ENCODE data around the gene C10orf120.

C10orf120 gene

DNA sequence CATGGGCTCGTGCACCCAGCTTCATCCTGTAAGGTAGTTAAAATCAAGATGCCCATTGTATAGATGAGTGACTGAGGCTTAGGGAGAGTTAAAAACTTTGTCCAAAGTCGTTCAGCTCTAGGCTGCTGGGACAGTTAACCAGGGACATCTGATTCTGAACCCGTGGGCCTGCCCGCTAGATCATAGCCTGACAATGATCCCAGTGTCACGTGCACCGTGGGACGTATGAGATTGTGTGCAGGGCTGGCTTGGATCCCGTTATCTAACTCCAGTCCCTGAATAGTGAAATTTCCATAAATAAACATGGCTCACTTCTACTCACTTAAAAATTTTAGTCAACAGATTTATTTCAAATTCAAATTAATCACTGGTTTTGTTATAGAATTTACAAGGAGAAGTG, 24.9 kb downstream of the C10orf120 start:
- H3K4me3 ChIP-seq (ENCODE audit: low read depth, low read length), result no peak overlapping the region
- no peak for DNase-seq (ENCODE audit: low read depth)
- TF ChIP-seq, protein P1, sequence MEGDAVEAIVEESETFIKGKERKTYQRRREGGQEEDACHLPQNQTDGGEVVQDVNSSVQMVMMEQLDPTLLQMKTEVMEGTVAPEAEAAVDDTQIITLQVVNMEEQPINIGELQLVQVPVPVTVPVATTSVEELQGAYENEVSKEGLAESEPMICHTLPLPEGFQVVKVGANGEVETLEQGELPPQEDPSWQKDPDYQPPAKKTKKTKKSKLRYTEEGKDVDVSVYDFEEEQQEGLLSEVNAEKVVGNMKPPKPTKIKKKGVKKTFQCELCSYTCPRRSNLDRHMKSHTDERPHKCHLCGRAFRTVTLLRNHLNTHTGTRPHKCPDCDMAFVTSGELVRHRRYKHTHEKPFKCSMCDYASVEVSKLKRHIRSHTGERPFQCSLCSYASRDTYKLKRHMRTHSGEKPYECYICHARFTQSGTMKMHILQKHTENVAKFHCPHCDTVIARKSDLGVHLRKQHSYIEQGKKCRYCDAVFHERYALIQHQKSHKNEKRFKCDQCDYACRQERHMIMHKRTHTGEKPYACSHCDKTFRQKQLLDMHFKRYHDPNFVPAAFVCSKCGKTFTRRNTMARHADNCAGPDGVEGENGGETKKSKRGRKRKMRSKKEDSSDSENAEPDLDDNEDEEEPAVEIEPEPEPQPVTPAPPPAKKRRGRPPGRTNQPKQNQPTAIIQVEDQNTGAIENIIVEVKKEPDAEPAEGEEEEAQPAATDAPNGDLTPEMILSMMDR (IDR thresholded peaks at IDR 0.05; ENCODE audit: control insufficient read depth, extremely low read depth, insufficient read depth), result no peak

DNA sequence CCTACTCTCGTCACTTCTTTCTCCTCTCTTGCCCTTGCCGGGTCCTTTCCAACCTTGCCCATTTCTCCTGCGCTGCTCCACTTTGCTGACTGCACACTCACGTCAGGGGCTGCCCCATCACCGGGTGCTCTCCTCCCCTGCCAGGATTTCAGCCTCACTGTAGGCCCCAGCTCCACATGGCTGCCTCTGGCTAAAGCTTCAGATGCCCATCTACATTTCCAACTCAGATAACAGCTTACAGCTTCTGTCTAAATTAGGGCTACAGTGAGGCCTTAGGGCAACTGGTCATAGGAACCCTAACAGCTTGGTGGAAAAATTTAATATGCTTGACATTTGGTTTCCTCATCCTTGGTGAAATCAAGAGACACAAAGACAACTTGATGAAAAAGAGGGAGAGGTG, 25.9 kb downstream of the C10orf120 start:
- no peak for DNase-seq (ENCODE audit: low read depth)
- H3K4me3 ChIP-seq (ENCODE audit: low read depth, low read length), result no peak overlapping the region
- TF ChIP-seq, protein P1 (IDR thresholded peaks at IDR 0.05; ENCODE audit: control insufficient read depth, extremely low read depth, insufficient read depth), result no peak

DNA sequence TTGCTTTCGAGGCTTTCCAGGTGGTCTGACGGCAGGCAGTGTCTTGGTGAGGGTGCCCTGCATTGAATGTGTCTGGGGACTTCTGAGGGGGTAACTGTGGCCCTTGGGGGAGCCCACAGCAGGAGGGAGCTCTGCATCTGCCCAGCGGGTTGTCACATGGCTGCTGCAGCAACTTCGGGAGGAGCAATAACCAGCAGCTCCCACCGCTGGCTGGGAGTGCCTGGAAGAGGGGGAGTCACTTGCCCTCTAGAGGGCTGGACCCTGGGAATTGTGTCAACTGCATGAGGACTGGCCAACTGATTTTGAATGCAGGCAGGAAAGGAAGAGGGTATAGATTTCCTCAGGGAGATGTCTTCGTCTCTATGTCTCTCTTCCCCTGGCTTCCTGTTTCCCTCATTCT, 26.4 kb downstream of the C10orf120 start:
- TF ChIP-seq, protein P1 (IDR thresholded peaks at IDR 0.05; ENCODE audit: control insufficient read depth, extremely low read depth, insufficient read depth), result no peak
- no peak overlapping the region for H3K4me3 ChIP-seq (ENCODE audit: low read depth, low read length)
- DNase-seq (ENCODE audit: low read depth), result no peak

DNA sequence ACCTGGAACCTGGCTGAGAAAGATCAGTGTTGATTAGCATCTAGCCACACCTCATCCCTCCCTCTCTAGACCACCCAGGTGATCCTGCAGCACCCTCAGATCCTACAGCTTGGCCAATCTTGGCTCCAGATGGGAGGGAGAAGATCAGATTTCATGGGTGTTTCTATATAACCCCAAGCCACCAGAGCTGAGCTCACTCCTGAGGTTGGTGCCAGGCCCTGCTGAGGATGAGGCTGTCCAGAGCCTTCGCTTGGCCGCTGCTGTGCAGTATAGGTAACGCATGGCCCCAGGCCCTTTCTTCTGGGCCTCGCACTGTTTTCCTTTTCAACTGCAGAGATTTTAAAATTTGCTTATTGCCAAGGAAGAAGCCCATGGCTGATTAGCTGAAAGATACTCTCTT, 27.0 kb downstream of the C10orf120 start:
- DNase-seq (ENCODE audit: low read depth), result no peak
- TF ChIP-seq, protein P1 (IDR thresholded peaks at IDR 0.05; ENCODE audit: control insufficient read depth, extremely low read depth, insufficient read depth), result no peak

DNA sequence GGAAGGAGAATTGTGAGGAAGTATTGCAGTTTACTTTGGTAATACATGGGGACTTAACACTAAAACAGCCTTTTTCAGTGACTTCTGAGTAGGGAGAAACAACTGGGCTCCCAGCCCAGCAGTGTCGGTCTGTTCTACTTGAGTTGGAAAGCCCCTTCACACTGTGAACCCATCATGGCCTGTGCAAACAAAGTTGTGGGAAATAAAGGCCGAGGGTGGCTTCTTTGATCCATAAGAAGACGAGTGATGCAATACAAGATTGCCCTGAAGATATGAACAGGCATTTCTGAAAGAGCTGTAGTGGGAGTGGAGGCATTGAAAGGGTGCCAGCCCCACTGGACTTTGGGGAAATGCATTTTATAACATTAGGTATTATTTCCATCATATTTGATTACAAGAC, 28.3 kb downstream of the C10orf120 start:
- DNase-seq (ENCODE audit: low read depth), result no peak
- TF ChIP-seq, protein P1 (IDR thresholded peaks at IDR 0.05; ENCODE audit: control insufficient read depth, extremely low read depth, insufficient read depth), result no peak
- no peak overlapping the region for H3K4me3 ChIP-seq (ENCODE audit: low read depth, low read length)

More for the DNA sequence above, 27.0 kb downstream of the C10orf120 start:
- no peak overlapping the region for H3K4me3 ChIP-seq (ENCODE audit: low read depth, low read length)

DNA sequence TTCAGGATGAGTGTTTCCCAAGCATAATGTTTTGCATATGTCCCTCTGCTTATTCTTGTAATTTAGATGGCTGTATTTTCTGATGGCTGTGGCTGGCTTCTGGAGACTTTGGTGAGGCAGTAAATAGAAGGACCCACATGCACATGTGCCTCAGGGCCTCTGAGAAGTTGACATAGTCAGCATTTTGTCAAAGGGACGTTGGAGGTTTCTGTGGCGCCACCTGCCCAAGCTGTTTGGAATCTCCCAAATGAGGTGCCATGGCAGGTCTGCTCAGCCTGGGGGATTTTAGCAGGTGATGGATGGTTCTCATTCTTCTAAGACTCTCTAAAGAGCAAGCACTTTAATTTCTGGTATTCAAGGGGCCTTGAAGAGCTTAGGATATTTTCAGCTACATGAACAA, 29.8 kb downstream of the C10orf120 start:
- TF ChIP-seq, protein P1 (IDR thresholded peaks at IDR 0.05; ENCODE audit: control insufficient read depth, extremely low read depth, insufficient read depth), result no peak
- no peak for DNase-seq (ENCODE audit: low read depth)
- no peak overlapping the region for H3K4me3 ChIP-seq (ENCODE audit: low read depth, low read length)

DNA sequence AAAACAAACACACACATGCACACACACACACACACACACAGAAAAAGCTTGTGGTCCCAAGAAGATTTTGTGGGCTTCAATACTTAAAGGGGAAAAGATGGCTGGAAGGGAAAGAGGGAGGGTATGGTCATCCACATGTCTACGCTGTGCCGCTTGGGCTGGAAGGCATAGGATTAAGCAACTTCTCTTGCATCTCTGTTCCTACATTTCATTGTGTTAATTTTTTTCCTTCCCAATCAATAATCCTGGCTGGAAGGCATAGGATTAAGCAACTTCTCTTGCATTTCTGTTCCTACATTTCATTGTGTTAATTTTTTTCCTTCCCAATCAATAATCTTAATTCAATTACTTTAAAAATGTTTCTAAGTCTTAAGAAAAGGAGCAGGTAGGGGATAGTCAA, 30.6 kb downstream of the C10orf120 start:
- DNase-seq (ENCODE audit: low read depth), result no peak
- H3K4me3 ChIP-seq (ENCODE audit: low read depth, low read length), result no peak overlapping the region
- TF ChIP-seq, protein P1 (IDR thresholded peaks at IDR 0.05; ENCODE audit: control insufficient read depth, extremely low read depth, insufficient read depth), result no peak

All from LNCaP clone FGC (cell line).